Stromal cell of bone marrow (primary cell): ENCODE results near the gene LRRD1.
A peak's percentile ranks its signal among the peaks of the same experiment; 100 is the strongest.
"Not testable (repeated sequence)": the region's sequence is repeated elsewhere in the genome, so short reads cannot be mapped to it uniquely, and the experiment has no call there.

Source experiments
- DNase-seq: peaks from one replicate; pipeline ENCODE4 v3.0.0-alpha.2; 2012; ENCODE audit warnings: low read depth

The LRRD1 gene

DNA sequence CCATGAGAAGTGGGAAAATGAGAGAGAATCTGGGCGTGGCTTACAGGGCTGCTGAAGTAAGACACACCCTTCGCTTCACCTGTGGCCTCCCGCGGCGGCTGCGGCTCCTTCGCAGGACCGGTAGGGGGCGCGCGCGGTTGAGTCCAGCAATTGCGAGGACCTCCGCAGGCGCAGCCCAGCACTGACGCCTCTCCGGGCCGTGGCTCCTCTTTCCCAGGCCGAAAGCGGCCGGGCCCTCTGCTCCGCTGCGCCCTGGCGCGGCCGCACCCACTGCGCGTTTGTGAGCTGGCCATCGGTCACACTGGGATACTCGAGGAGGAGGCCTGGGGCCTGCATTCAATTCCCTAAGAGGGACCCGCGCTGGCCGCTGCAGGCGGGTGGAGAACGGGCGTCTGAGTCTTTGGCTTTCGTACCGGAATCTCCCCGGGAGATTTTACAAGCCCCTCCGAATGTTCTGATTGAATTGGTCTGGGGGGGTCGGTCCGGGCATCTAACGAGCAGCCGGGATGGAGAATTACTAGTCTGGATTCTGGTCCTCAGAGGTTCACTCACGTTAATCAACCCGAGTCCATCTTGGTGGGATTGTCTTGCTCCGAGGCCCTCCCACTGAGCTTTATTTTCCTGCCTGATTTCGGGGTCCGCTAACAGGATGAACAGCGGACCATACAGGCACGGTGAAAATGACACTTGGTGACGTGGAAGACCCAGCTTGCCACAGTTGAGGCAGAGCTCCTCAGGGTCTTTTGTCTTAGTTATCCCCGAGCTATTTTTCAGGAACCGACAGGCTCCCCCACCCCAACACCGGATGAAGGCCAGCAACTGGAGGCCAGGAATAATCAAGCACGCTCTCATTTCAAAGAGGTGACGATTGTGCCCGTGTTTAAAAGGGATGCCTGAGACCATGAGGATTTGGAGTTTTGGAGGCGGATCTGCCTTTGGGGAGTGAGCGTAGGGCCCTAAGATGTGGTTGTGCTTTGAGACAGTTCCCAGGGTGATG, at the start of gene LRRD1:
Gene LRRD1, minus strand, starts transcription at position 215 of the 997 bp plus-strand sequence. CDS start 13,940 bp downstream, outside the sequence.
- peak; percentile 51 for DNase-seq

DNA sequence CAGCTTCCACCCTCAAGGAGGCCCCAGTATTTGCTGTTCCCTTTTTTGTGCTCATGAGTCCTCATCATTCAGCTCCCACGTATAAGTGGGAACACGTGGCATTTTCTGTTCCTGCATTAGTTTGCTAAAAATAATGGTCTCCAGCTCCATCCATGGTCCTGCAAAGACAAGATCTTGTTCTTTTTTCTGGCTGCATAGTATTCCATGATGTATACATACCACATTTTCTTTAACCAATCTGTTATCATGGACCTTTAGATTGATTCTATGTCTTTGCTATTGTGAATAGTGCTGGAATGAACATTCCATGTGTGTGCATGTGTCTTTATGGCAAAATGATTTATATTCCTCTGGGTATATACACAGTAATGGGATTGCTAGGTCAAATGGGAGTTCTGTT, 49.8 kb upstream of the LRRD1 start:
- DNase-seq, result no peak

DNA sequence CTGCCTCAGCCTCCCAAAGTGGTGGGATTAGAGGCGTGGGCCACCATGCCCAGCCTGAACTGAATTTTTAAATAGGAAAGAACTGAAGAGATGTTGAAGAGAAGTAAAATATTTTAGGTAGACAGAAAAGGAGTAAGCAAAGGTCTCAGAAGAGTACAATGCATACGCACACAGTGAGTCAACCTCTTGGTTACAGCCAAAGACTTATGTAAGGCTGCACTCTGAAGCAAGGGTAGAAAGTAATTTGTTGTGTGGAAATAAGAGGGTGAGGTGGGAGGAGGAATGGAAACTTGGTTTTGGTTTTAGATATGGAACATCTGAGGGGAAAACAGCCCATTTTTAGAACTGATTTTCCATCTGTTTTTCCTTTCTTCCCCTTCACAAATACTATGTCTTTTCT, 49.2 kb upstream of the LRRD1 start:
- no peak for DNase-seq

DNA sequence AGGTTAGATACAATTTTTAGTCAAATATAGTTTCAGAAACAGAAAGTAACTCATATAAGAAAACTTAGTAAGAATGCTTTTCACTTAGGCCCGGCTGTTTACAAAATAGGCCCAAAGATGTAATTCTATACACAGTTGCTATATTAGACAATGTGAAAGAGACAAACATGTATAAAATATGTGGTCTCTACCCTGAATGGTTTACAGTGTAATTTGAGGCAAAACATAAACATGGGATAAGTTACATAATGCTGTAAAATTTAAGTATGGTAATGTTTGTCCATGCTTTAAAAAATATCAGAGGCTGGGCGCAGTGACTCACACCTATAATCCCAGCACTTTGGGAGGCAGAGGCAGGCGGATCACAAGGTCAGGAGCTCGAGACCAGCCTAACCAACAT, 48.0 kb upstream of the LRRD1 start:
- no peak for DNase-seq

DNA sequence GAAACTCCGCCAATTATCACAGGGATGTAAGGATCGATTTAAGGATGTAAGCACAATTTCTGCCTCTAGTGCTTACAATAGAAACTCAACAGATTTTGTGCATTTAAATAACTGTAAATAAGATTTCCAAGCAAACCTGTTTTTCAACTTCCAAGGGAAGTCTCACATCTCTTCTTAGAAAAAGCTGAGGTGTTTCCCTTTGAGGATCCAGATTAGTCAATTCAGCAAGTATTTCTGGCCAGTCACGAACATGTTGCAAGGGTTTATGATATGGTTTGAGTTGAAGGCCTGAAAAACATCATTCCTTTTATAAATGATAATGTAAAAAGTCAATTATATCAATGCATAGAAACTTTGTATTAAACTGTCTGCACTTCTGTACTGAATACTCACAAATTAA, 42.8 kb upstream of the LRRD1 start:
- DNase-seq, result no peak

DNA sequence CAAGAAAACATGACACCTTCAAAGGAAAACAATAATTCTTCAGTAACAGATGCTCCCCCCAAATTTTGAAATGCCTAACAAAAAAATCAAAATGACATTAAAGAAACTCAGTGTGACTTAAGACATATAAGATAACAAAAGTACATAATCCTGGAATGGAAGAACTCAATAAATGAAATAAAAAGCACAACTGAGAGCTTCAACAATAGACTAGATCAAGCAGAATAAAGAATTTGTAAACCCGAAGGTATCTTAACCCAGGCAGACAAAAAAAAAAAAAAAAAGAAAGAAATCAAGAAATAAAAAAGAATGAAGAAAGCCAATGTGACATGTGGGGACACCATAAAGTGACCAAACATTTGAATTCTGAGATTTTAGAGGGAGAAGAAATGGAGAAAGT, 27.7 kb upstream of the LRRD1 start:
- DNase-seq, result no peak

DNA sequence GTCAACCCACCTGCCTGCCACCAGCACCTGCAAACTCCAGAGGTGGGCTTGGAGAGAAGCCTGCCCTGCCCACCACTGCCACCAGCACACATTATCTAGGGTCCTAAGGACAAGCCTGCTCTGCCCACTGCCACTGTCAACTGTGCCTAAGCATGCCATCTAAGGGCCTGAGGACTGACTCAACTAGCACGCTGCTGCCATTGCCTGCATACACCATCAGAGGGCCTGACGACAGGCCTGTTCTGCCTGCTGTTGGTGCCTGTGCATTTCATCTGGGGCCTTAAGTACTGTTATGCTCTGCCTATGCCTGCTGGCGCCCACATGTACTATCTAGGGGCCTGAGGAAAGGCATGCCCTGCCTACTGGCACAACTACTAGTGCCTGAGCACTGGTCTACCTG, 27.0 kb upstream of the LRRD1 start:
- DNase-seq, result no peak

DNA sequence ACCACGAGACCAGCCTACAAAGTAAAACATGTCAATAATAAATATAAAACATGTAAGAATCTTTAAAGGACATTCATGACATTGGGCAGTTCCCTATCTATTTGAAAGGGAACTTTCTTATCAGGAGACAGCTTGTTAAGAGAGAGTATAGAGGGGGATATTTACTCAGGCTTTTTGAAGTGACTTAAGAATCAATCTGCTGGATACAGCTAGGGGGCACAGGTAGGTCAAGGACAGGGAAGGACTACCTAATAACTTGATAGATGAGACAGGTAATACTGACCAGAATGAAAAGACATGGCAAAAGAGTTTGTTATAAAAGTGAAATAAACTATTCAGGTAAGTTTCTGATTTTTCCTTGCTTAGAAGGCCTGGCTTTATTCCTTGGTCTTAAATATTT, 21.8 kb upstream of the LRRD1 start:
- DNase-seq, result no peak

DNA sequence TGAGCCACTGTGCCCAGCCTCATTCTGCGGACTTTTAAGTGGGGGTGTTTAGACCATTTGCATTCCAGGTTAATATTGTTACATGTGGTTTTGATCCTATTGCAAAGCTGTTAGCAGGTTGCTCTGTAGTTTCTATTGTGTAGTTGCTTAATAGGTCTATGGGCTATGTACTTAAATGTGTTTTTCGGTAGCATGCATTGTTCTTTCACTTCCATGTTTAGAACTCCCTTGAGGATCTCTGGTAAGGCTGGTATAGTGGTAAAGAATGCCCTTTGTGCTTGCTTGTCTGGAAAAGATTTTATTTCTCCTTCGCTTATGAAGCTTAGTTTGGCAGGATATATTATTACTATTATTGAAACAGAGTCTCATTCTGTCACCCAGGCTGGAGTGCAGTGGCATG, 13.4 kb upstream of the LRRD1 start:
- DNase-seq, result no peak

DNA sequence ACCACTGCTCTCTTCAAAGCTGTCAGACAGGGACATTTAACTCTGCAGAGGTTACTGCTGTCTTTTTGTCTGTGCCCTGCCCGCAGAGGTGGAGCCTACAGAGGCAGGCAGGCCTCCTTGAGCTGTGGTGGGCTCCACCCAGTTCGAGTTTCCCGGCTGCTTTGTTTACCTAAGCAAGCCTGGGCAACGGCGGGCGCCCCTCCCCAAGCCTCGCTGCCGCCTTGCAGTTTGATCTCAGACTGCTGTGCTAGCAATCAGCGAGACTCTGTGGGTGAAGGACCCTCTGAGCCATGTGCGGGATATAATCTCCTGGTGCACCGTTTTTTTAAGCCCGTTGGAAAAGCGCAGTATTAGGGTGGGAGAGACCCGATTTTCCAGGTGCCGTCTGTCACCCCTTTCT, 10.3 kb upstream of the LRRD1 start:
- not testable (repeated sequence) for DNase-seq

DNA sequence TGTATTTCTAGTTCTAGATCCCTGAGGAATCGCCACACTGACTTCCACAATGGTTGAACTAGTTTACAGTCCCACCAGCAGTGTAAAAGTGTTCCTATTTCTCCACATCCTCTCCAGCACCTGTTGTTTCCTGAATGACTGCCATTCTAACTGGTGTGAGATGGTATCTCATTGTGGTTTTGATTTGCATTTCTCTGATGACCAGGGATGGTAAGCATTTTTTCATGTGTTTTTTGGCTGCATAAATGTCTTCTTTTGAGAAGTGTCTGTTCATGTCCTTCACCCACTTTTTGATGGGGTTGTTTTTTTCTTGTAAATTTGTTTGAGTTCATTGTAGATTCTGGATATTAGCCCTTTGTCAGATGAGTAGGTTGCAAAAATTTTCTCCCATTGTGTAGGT, 5.4 kb upstream of the LRRD1 start:
- DNase-seq, result not testable (repeated sequence)

DNA sequence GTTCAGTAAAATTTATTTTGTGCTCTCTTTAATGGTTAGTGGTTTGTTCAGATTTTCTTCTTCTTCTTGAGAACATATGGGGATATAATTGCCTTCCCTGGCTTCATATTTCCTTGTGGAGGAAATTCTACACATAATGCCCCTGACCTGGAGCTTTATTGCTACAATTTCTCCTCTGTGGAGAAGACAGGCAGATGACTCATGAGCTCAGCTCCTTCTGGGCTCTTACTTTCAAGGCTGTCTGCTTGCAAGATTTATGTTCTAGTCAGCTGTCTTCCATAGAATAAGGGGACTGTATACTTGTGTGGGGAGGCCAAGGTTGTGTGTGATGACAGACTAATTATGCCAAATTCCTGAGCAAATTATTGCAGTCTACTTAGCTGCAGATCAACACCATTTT, 1.6 kb downstream of the LRRD1 start:
- DNase-seq, result no peak

DNA sequence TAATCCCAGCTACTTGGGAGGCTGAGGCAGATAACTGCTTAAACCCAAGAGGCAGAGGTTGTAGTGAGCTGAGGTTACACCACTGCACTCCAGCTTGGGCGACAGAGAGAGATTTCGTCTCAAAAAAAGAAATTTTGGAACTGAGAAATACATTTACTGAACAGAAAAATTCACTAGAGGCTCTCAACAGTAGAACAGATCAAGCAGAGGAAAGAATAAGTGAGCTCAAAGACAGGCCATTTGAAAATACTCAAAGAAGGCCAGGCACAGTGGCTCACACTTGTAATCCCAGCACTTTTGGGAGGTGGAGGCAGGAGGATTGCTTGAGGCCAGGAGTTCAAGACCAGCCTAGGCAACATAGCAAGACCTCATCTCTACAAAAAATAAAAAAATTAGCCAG, 9.4 kb downstream of the LRRD1 start:
- DNase-seq, result not testable (repeated sequence)

DNA sequence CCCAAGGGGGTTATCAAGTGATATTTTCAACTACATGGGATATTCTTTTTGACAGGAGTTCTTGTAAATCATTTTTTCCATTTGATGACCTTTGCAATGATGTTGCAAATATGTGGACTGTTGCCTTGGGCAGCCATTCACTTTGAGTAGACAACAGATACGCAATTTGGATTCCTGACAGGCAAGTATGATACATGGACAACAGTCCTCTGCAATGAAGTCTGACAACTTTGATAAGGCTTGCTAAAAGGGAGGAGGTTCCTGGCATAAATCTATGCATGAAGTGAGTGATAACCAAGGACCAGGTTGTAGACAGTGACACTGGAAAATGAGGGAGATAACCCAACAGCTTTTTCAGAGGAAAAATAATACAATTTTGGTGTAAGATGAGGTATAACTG, 17.7 kb downstream of the LRRD1 start:
- DNase-seq, result no peak

DNA sequence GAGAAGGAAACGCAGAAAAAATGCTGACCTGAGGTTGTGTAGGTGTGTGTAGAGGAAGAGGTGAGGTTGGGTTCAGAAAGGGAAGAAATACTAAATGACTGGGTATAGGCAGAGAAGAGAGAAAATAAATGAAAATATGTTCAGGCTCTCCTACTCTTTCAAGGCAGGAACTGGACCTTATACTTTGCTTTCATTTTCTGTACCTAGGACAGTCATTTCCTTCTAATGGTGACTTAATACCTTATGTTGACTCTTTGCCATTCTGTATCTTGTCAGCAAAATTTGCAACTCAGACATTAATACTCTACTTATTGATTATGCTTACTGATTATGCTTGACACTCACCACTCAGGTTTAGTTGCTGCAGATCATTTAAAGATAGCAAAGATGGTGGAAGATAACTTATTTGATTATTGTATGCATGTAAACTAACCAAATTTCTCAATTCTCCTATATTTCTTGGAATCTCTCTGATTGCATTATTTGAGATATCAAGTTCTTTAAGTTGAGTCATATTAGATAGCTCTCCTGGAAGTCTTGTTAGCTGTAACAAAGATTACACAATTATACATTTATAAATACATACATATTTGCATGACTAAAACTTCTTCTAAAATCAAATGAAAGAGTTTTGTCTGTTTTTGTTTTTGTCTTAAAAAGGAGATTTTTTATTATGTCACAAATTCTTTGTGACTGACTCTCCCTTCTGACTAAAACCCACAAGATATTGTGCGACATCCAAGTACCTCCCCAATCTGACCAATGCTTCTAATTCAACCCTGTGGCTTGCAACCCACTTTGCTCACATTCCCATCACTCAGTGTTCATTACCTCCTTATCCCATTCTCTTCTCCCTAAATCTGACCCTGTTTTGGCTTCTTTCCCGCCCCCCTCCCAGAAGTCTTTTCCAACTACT, 20.0 kb downstream of the LRRD1 start:
- DNase-seq, result peak; percentile 94

DNA sequence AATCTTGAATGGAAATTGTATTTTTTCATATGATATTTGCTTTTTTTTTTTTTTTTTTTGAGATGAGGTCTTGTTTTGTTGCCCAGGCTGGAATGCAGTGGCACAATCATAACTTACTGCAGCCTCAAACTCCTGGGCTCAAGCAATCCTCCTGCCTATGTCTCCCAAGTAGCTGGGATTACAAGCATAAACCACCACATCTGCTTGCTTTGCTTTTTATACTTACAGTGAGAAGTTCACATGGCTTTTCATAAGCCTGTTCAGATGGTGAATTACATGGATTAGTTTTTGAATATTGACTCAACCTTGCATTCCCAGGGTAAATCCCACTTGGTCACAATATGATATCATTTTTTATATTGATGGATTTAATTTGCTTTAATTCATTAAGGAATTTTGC, 22.0 kb downstream of the LRRD1 start:
- DNase-seq, result no peak

DNA sequence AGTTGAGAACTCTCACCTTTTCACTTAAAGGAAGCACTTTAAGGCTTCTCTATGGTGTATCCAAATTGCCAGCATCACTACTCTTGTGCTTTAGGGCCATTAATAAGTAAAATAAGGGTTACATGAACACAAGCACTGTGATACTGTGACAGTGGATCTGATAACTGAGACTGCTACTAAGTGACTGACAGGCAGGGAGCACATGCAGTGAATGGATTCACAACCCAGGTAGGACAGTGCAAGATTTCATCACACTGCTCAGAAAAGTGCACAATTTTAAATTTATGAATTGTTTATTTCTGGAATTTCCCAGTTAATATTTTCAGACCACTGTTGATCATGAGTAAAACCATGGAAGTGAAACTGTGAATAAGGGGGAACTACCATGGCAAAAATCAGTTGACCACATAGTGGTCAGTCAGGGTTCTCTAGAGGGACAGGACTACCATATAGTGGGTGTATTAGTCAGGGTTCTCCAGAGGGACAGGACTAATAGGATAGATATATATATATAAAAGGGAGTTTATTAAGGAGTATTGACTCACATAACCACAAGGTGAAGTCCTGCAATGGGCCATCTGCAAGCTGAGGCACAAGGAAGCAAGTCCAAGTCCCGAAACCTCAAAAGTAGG, 23.7 kb downstream of the LRRD1 start:
- DNase-seq, result no peak

DNA sequence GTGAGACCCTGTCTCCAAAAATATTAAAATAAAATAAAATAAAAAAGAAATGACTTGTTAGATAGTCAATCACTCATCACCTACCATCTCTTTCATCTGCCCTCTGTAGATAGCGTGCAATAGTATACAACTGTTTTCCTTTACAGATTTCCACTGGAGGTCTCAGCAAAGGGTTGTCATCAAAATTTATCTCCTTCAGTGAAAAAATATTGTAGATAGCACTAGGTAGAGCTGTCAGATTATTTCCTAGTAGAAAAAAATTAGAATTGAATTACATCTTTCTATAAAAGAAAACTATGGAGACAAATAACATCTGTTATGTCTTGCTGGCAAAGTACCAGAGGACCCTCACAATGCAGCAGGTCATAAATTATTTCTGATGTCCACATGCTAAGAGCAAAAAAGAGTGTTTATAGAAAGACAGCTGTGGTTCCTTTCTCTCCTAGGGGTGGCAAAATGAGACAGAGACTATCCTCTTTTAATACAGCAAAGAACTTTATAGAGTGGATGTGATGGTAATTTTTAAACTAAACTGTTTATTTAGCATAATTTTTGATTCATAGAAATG, 28.4 kb downstream of the LRRD1 start:
- no peak for DNase-seq

DNA sequence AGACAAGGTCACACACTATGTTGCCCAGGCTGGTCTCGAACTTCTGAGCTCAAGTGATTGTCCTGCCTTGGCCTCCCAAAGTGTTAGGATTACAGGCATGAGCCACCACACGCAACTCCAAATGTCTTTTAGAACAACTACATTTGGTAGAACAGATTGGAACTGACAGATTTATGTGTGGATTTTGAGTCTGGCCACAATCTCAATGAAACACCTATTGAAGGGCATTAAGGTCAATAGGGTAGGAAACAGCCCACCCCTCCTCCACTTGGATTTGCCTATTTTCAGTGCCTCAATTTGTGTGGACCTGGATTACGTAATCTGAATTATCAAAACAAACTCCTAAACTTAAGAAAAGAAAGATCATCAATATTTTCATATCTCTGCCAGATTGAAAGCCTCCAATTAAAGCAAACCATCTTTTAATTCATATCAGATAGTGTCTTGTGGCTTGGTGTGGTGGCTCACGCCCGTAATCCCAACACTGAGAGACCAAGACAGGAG, 29.2 kb downstream of the LRRD1 start:
- no peak for DNase-seq

DNA sequence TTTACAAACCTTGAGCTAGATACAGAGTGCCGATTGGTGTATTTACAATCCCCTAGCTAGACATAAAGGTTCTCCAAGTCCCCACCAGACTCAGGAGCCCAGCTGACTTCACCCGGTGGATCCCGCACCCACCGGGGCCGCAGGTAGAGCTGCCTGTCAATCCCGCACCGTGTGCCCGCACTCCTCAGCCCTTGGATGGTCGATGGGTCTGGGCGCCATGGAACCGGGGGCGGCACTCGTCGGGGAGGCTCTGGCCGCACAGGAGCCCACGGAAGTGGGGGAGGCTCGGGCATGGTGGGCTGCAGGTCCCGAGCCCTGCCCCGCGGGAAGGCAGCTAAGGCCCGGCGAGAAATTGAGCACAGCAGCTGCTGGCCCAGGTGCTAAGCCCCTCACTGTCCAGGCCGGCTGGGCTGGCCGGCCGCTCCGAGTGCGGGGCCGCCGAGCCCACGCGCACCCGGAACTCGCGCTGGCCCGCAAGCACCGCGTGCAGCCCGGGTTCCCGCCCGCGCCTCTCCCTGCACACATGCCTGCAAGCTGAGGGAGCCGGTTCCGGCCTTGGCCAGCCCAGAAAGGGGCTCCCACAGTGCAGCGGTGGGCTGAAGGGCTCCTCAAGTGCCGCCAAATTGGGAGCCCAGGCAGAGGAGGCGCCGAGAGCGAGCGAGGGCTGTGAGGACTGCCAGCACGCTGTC, 35.6 kb downstream of the LRRD1 start:
- not testable (repeated sequence) for DNase-seq

DNA sequence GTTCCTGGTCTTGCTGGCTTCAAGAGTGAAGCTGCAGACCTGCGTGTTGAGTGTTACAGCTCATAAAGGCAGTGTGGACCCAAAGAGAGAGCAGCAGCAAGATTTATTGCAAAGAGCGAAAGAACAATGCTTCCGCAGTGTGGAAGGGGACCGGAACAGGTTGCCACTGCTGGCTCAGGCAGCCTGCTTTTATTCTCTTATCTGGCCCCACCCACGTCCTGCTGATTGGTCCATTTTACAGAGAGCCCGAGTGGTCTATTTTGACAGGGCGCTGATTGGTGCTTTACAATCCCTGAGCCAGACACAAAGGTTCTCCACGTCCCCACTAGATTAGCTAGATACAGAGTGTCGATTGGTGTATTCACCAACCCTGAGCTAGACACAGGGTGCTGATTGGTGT, 36.2 kb downstream of the LRRD1 start:
- DNase-seq, result not testable (repeated sequence)
